Cardiac septum (tissue), 1 donor: ENCODE results near the gene C16orf92. TPM values are rescaled to one million over a fixed set of nuclear protein-coding genes. Genes with fewer than 3 reads are reported as not detected.

Experiments used
- DNase-seq: peaks from one replicate; pipeline ENCODE4 v3.0.0-alpha.2; 2020; ENCODE audit warnings: low spot score
- intact Hi-C: fragments of 100-400 bp; cut with DNase I; formaldehyde crosslinking; loops from one replicate; pipeline ENCODE4 v1.14.0; 2022
- total RNA-seq: library from RNA; stranded (reverse); fragmentation: NEBNext Ultra II Directional; extraction: Animal tissue kit (Norgen Biotek cat#: 25700); gene quantifications from one replicate; pipeline ENCODE4 v1.2.1, GENCODE V29; 2021
- donor health status: DM: no; HTN: no; CAD: no.

Gene C16orf92
- total RNA-seq, 1 donor from 2014 or later, result not detected

GRCh38 chr16:30041841-30042240, 18.8 kb downstream of the C16orf92 start:
- intact Hi-C loops, result no loop called here
- no peak for DNase-seq

DNA sequence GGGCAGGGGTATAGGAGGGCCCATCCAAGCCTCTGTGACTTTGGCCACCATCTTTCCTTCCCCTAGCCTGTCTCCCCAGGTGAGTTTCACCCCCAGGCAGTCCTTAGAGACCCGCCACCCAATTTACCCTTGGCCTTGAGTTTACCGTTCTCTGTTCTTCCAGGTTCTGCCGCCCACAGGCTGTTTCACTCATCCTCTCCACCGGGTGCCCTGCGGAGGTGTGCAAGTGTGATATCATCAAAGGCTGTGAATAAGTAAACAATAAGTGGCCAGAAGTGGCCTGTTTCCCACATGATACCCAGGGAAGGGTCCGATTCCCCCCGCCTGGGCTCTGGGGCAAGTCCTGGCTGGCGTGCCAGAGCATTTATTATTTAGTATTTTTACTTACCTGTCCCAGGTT, 23.2 kb downstream of the C16orf92 start:
- intact Hi-C loops, result no loop called here
- no peak for DNase-seq

- intact Hi-C loops, result no loop called here
- no peak for DNase-seq
Measured at GRCh38 chr16:30046588-30046987, 23.6 kb downstream of the C16orf92 start.

DNA sequence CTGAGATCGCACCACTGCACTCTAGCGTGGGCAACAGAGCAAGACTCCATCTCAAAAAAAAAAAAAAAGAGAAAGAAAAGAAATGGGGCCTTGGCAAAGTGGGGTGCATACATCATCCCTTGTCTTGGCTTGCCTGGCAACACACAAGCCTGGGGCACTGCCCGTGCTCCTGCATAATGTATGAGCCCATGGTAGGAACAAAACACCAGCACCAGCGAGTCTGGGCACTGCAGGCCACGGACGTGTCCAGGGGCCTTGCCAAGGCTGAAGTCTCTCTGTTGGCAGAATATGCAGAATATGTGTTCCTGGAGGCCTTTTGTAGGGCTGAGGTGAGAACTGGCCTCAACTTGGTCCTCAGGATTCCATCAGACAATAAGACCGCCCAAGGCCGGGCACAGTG, 26.9 kb downstream of the C16orf92 start:
- no peak for DNase-seq
- intact Hi-C loops, result no loop called here

- intact Hi-C loops, result no loop called here
- DNase-seq, result no peak
Measured at GRCh38 chr16:30051518-30051917, 28.5 kb downstream of the C16orf92 start.

DNA sequence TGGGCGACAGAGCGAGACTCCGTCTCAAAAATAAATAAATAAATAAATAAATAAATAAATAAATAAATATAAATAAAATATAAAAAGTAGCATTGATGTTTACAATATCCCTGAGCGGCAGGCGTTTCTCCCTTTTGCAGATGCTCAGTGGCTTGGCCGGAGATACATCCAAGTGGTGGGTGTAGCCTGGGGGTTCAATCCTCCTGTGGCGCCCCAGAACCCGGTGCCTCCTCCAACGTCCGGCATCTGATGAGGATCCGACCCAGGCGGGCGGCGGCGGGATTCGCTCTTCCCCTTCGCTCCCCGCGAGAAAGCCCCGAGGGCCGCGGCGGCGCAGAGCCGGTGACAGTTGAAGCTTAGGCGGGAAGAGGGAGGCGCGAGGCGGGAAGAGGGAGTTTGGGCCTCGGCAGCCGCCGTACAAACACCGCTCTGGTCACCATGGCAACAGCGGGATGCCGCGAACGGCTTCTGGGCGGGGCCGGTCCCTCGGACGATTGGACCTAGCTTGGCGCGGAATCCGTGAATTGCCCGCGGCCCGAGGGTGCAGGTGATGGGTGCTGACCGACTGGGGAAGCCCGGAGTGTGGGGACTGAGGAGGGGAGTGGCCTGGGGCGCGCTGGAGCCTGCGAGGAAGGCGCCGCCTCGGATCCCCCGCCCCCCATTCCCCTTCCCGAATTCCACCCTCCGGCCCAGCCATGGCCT, 29.8 kb downstream of the C16orf92 start:
- DNase-seq, result peak; percentile 96
- intact Hi-C loops, result no loop called here

- intact Hi-C loops, result no loop called here
- DNase-seq, result no peak
Measured at GRCh38 chr16:30053376-30054015, 30.5 kb downstream of the C16orf92 start.

DNA sequence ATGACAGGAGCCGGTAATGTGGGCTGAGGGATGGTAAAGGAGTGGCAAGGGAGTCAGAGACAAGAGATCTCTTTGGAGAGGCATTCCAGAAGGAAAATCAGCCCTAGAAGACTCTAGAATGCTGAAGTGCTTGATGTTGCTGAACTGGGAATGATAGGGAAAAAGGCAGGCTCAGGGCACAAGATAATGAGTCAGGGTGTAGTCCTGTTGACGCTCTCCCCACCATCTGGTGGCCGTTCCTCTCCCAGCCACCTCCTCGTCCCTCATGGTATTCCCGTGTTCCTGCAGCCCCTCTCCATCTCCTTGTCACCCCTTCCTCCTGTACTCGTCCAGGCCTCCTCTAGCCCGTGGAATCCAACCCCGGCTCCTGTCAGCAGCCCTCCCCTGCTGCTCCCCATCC, 31.5 kb downstream of the C16orf92 start:
- DNase-seq, result no peak
- intact Hi-C loops, result no loop called here

- no peak for DNase-seq
- intact Hi-C loops, result no loop called here
Measured at GRCh38 chr16:30054959-30055553, 32.1 kb downstream of the C16orf92 start.

GRCh38 chr16:30060346-30060745, 37.3 kb downstream of the C16orf92 start:
- intact Hi-C loops, result no loop called here
- DNase-seq, result no peak

DNA sequence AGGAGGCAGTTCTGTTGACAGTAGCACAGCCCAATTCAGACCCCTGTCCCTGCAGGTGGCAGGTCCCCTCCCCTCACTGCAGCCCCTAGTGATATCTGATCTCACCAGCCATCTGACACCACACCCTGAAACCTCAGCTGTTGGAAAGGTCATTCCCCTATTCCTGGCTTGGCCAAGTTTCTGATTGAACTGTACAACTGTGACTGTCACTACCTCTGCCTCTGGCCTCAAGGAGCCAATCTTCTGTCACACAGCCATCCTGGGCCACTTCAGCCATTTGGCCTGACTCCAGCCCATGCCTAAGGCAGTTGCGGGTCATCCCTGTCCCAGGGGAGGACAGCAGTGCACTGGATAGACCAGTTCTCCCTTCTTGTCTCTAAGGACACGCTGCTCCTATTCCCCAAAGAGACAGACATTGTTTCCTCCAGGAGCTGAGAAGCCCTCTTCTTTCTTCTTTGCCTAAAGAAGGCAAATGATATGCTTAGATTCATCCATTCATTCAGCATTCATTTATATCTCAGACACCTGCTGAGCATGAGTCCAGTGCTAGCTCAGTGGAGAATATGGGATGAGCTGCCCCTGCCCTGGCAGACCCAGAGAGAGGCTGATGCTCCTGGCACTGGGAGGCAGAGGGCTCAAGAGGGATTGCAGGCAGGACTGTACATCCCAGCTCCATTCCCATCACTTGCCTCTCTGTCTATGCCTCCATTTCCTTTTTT, 38.0 kb downstream of the C16orf92 start:
- DNase-seq, result no peak
- intact Hi-C loops, result no loop called here

GRCh38 chr16:30063278-30063892, 40.4 kb downstream of the C16orf92 start:
- intact Hi-C loops, result no loop called here
- no peak for DNase-seq

DNA sequence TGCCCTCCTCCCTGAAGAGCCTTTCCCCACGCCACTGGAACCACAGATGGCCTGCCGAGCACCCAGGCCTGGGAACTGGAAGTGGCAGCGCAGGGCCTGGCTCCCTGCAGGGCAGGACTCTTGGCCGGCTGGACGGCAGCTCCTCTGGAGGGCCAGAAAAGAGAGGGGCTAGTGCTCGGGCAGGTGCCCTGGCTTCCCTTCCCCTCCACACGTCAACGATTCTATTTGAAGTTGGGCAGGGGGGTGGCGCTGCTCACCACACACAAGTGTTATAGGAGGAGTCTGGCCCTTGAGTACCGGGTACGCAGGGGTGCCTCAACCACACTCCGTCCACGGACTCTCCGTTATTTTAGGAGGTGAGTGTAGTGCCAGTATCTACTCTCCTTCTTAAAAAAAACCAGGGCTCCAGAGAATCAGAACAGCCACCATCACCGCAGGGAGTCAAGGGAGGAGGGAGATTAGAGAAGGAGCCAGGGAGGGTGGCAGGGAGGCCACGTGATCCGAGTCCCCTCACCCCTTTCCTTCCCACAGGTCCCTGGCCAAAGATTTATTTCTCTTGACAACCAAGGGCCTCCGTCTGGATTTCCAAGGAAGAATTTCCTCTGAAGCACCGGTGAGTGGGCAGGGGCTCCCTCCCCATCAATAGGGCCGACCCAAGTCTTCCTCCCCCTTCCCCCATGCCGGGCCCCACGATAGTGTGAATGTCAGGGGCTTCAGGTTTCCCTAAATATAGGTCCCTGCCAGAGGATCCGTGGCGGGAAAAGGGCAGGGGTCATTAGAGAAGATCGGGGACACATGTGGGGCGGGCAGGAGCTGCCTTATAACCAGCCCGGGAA, 41.1 kb downstream of the C16orf92 start:
- DNase-seq, result peak; percentile 88
- intact Hi-C loops, result no loop called here

DNA sequence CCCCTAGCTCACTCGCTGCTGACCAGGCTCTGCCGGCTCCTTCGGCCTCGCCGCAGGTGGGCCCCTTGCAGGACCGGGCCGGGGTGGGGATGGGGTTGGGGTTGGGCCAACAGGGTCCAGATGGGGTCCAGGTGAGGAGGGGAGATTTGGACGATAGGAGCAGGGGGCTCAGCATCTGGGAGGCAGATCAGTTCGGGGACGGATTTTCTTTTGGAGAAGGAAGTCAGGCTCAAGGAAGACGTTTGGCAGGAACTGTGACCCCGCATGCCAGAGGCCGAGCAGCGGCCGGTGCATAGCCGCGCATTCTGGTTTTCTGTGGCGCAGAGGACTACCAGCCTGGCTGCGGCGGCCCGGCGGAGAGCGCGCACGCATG, 41.7 kb downstream of the C16orf92 start:
- no peak for DNase-seq
- intact Hi-C loops, result no loop called here

DNA sequence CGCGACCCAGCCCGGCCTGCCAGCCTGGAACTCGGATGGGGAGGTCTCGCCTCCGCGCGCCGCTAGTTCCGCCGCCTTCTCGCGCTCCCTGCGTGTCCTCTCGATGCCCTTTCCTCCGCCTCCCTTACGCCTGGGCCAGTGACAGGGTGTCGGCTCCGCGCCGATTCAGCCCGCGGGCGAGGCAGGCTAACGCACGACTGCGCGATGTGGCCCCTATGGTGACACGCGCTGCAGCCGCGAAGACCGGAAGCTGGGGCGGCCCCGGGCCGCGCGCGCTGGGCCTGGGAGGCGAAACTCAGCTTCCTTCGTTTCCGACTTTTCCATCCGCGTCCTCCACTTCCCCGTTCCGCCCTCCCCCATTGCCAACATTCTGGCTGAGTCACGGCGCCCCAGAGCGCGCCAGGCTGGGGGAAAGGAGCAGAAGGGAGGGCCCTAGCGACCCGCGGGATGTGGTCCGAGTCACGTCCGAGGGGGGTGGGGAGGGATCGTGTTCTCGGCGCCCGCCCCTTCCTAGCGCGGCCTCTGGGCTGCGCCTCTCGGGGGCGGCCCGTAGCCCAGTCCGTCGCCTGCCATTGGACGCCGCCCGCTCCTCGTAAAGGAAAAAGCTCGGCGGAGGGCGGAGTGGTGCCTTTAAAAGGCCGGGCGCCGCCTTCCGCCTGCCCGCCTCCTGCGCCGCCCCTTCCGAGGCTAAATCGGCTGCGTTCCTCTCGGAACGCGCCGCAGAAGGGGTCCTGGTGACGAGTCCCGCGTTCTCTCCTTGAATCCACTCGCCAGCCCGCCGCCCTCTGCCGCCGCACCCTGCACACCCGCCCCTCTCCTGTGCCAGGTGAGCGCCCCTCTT, 42.3 kb downstream of the C16orf92 start, which contains the start of gene ALDOA:
Gene ALDOA (plus strand): TSS at position 659 of the 841 bp plus-strand sequence. CDS start 1,138 bp downstream, outside the sequence.
- peak; percentile 99 for DNase-seq
- intact Hi-C loops, result no loop called here

- DNase-seq, result no peak
Measured at GRCh38 chr16:30065943-30066760, 43.2 kb downstream of the C16orf92 start.

More at GRCh38 chr16:30065943-30066760, 43.2 kb downstream of the C16orf92 start:
- intact Hi-C loops, result no loop called here
